NCI-H748 (cell line): Measurements from ENCODE around the gene PPM1E.
"Not testable (repeated sequence)": the region's sequence is repeated elsewhere in the genome, so short reads cannot be mapped to it uniquely, and the experiment has no call there.

Source experiments
- DNase-seq: peaks from one replicate; lab custom pipeline; 2025; ENCODE audit not compliant: unreplicated experiment; lab: John Stamatoyannopoulos, UW

PPM1E gene

DNA sequence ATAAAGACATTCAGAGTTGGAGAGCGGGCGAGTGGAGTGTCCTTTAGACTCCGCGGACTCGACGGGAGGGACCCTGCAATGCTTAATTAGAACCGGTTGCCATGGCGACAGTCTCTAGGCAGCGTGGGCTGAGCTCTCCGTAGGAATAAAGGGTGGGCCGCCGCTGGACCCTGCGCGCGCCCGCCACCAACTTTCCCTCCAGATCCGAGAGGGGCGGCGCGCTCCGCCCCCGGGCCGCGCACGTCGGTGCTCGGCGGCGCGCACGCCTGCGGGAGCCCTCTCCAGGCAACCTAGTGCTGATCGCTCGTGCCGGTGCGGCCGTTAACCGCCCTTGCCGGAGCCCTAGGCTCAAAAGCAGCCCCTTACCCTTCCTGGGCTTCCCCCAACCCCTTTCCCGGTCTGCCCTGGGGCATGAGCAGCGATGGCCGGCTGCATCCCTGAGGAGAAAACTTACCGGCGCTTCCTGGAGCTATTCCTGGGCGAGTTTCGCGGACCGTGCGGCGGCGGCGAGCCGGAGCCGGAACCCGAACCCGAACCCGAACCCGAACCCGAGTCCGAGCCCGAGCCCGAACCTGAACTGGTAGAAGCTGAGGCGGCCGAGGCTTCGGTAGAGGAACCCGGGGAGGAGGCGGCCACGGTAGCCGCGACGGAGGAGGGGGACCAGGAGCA, at the start of gene PPM1E:
Gene PPM1E (plus strand): TSS at position 278 of the 669 bp plus-strand sequence.
- peak; percentile 99 for DNase-seq

DNA sequence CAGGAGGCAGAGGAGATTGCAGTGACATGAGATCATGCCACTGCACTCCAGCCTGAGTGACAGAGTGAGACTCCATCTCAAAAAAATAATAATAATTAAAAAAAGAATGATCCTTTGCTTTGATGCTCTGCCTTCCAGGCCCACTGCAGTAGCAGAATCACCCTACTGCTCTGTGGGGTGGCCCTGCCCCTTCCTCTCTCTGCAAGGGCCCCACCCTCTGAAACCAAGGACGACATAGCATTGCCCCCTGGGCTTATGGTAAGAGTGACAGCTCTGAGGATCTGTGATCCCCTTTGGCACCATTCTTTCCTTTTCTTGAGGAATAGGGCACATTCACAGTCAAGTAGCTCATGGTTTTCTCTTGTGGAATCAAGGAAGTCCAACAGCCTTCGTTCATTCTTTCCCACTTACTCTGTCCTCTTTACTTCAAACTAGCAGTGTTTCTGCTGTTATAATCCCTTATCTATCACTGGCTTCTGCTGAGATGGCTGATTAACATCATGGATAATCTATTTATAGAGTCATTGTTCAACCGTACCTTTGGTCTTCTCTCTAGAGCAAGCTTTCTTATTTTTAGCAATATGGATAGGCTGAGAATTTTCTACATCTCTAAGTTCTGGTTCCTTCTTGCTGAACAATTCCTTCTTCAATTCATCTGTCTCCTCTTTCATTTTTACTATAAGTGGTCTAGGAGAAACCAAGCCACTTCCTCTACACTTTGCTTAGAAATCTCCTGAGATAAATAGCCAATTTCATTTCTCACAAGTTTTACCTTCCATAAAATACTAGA, 49.1 kb upstream of the PPM1E start:
- no peak for DNase-seq

DNA sequence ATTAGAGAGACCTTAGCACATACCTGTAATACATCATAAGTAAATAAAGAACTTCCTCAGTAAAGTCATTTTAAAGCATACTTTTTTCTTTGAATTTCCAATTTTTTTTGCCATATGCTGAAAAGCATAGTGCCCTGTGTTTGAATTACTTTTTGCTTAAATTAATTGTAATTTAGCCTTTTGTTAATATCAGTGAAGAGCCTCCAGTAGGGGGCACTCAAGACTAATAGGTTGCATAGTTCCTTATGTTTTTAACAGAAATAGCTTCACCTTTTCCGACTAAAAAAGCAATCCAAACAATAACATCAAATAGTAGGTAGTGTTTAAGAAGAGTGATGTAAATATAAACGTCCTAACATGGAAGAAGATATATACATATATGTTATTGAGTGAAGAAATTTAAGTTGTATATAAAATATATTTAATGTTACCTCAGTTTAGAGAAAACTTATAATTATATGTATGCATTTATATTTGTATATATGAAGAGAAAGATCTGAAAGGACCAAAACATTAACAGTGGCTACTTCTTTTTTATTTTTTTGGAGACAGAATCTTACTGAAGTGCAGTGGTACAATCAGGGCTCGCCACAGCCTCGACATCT, 44.6 kb upstream of the PPM1E start:
- peak; percentile 72 for DNase-seq

DNA sequence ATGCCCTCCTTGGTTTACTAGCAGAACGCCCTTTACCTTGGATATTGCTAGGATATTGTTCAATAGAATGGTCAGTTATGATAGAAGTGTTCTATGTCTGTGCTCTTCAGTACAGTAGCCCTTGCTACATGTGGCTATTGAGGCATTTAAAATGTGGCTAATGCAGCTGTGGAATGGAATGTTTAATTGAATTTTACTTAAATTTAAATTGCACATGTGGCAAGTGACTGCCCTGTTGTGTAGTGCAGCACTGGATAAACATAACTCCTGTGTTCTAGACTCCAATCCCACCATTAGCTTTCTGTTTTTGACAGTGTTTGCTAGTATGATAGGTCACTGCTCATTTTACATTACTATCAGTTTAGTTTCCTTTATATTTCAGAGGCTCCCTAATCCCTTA, 33.4 kb upstream of the PPM1E start:
- DNase-seq, result no peak

- DNase-seq, result no peak
These were observed 33.0 kb upstream of the PPM1E start for GRCh38 chr17:58722696-58723095.

DNA sequence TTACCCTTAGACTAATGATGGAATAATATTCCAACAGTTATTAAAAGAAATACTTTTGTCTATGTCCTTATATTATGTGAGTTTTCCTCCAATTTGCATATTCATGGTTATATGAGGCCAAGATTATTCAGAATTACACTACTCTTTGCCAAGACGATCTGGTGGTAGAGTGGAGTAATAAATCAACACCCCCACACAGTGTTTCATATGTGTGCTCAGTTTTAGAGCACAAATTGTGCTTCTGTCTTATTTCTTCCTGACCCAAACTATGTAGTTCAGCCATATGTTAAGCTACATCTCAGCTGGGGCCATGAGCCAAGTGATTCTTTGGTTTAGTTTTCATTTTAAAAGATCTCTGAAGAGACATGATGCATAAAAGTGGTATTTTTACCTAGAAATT, 26.9 kb upstream of the PPM1E start:
- DNase-seq, result no peak

DNA sequence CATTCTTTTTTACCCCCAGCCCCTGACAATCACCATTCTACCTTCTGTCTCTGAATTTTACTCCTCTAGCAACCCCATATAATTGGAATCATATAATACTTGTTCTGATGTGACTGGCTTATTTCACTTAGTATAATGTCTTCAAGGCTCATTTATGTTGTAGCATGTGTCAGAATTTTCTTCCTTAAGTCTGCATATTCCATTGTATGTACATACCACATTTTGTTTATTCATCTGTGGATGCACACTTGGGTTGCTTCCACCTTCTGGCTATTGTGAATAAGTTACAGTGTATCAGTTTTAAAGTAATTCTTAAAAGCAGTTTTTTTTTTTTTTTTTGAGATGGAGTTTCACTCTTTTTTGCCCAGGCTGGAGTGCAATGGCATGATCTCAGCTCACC, 24.7 kb upstream of the PPM1E start:
- no peak for DNase-seq

DNA sequence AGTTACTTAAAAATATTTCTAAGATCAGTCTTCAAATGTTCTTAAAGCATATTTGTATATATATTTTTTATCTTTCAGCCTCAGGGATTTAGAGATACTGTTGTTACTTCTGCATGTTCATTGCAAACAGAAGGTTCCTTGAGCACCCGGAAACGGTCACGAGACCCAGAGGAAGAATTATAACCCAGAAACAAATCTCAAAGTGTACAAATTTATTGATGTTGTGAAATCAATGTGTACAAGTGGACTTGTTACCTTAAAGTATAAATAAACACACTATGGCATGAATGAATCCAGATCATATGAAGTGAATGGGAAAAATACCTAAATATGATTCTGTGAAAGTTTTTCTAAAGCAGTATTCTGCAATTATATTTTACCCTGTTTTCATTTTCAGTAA, 21.6 kb upstream of the PPM1E start:
- DNase-seq, result no peak

GRCh38 chr17:58734811-58735210, 20.8 kb upstream of the PPM1E start:
- no peak for DNase-seq

DNA sequence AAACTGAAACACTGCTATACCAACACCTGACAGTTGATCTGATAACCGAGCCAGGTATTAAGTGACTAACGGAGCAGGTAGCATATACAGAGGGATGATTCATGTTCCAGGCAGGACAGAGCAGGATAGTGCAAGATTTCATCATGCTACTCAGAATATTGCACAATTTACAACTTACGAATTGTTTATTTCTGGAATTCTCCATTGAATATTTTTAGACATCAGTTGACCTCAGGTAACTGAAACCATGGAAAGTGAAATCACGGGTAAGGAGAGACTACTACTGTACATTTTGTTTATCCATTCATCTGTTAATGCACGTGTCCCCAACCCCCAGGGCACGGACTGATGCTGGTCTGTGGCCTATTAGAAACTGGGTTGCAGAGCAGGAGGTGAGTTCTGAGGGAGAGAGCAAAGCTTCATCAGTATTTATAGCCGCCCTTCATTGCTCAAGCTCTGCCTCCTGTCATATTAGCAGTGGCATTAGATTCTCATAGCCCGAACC, 14.5 kb upstream of the PPM1E start:
- no peak for DNase-seq

GRCh38 chr17:58747674-58748073, 8.0 kb upstream of the PPM1E start:
- DNase-seq, result no peak

DNA sequence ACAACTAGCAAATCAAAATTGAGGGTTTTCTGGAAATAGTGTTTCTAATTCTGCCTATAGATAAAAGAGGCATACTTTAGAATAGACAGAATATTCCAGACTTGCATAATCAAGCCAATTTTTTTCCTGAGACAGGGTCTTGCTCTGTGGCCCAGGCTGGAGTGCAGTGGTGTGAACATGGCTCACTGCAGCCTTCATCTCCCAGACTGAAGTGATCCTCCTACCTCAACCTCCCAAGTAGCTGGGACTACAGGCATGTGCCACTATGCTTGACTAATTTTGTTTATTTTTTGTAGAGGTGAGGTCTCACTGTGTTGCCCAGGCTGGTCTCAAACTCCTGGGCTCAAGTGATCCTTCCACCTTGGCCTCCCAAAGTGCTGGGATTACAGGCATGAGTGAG, 6.0 kb upstream of the PPM1E start:
- not testable (repeated sequence) for DNase-seq

DNA sequence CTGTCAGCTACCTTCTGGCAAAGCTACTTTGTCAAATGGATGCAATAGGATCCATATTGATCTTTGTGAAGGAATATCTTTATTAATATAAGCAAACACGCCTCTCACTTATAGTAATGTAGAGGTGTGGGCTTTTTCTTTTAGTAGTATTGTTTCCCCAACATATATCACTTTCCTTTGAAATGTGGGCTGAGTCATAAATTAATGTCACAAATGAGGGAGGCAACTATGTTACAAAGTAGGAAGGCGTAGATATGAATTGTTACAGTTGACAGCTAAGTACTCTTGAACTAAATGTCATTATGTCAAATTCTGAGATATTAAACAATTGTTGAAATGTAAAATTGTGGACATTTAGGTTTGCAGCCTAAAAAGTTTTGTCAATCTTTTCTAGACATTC, 2.6 kb upstream of the PPM1E start:
- no peak for DNase-seq

DNA sequence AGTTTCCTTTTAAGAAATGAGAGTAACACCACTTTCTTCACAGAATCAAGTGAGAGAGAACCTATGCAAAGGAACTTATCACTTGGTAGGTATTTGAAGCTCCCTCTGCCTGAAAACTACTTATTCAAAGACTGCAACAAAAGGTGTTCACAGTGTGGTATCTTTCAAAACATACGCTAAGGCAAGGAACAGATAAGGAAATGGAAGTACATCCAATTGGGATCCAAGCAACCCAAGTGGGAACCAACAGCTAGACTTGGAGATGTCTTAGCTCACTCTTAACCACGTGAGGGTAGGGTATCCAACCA, 431 bp upstream of the PPM1E start:
- no peak for DNase-seq

DNA sequence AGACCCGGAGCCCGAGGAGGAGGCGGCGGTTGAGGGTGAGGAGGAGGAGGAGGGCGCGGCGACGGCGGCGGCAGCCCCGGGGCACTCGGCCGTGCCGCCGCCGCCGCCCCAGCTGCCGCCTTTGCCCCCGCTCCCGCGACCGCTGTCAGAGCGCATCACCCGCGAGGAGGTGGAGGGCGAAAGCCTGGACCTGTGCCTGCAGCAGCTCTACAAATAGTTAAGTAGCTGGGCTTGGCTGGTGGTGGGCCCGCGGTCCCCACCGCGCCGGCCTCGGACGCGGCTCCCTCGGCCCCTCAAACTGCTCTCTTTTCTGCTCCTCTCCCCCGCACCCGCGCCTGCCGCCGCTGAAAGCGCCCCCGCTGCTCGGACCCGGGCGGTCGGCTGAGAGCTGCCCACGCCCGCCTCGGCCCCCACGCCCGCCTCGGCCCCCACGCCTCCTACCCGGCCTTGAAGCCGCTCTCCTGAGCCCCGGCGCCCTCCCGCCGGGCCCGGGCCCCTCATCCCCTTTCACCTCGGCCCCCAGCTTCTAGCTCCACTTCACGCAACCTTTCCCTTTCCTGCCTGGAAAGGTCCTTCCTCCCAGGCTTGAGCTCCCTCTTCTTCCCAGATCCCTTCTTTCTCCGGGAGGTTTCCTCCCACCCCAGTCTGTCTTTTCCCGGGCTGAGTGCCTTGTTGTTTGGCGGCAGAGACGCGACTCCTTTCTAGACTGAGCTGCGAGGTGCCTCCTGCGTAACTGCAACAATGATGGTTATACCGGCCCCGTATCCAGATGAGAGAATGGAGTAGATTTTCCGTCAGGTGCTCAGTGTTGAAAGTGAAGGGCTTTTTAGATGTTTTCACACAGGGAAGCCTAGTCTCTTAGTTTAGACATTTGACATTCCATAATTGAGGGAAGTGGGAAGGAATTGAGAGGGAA, 850 bp downstream of the PPM1E start:
- DNase-seq, result peak; percentile 56

DNA sequence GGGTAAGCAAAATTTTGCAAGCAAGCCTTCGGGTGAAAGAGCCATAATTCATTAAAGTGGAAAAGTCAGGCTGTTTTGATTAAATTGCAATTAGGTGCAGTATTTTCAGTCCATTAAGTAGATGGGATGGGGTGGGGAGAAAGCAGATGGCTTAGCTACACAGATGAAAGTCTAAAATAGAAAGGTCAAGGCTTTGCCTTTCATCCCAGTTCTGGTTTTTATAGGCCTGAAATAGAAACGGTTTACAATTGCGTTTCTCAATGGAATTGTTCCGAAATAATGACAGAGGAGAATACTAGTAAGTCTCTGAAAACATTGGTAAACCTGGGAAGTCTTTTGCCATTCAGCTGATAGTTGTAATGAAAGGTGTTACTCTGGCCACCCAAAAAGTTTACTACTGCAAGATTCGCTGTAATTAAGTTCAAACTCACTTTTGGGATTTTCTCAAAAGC, 1.5 kb downstream of the PPM1E start:
- no peak for DNase-seq

GRCh38 chr17:58758890-58759289, 3.2 kb downstream of the PPM1E start:
- DNase-seq, result no peak

- DNase-seq, result no peak
These were observed 3.9 kb downstream of the PPM1E start for GRCh38 chr17:58759522-58759921.

- DNase-seq, result no peak
These were observed 4.6 kb downstream of the PPM1E start for GRCh38 chr17:58760248-58760647.

GRCh38 chr17:58763263-58763662, 7.6 kb downstream of the PPM1E start:
- no peak for DNase-seq

DNA sequence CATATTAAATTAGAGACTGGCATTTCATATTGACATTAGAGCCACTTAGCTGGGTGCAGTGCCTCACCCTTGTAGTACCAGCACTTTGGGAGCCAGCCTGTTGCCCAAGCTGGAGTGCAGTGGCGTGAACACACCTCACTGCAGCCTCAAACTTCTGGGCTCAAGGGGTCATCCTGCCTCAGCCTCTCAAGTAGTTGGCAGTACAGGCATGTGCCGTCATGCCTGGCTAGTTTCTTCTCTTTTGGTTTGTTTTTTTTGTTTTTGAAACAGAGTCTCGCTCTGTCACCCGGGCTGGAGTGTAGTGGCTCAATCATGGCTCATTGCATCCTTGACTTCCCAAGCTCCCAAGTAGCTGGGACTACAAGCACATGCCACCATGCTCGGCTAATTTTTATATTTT, 8.7 kb downstream of the PPM1E start:
- DNase-seq, result no peak
